Tibial artery (tissue), 4 donors: ENCODE results near the gene NF1.
A peak's percentile ranks its signal among the peaks of the same experiment; 100 is the strongest.
"Not testable (repeated sequence)": the region's sequence is repeated elsewhere in the genome, so short reads cannot be mapped to it uniquely, and the experiment has no call there.

Experiments
- DNase-seq, 2 donors: peaks; one replicate each; pipeline ENCODE4 v3.0.0-alpha.2; 2019
- H3K27ac ChIP-seq, 2 donors: fragments of 200-600 bp; sonication (generic) in 1 of 2; 1 replicate in 1 of 2; 2 replicates in 1 of 2; pipeline ENCODE4 v1.5.1; 2018 to 2019; ENCODE audit warnings: mild to moderate bottlenecking in 1 of 2
- H3K27me3 ChIP-seq, 2 donors: fragments of 200-600 bp; sonication (generic) in 1 of 2; one replicate each; pipeline versions ENCODE4 v1.5.1 to v1.6.0; 2016 to 2019
- H3K36me3 ChIP-seq, 3 donors: fragments of 200-600 bp; sonication (generic) in 2 of 3; one replicate each; pipeline ENCODE4 v1.5.1; 2016 to 2019; ENCODE audit warnings: mild to moderate bottlenecking in 2 of 3
- H3K4me1 ChIP-seq, 4 donors: fragments of 200-600 bp; sonication (generic) in 2 of 4; 1 replicate in 3 of 4; 2 replicates in 1 of 4; pipeline ENCODE4 v1.5.1; 2016 to 2019
- H3K4me3 ChIP-seq, 2 donors: fragments of 200-600 bp; sonication (generic) in 1 of 2; 1 replicate in 1 of 2; 2 replicates in 1 of 2; pipeline ENCODE4 v1.5.1; 2018 to 2019; ENCODE audit warnings: mild to moderate bottlenecking in 2 of 2
- H3K9me3 ChIP-seq, 3 donors: fragments of 200-600 bp; sonication (generic) in 1 of 3; one replicate each; pipeline ENCODE4 v1.5.1; 2016 to 2019
- intact Hi-C: fragments of 100-400 bp; cut with DNase I; formaldehyde crosslinking; loops from one replicate; pipeline ENCODE4 v1.15.0; 2023; ENCODE audit warnings: low total_unique reads
- TF ChIP-seq, protein P1 (sequence below), 2 experiments: fragments of 200-600 bp in 1 of 2; fragments of 450-650 bp in 1 of 2; IDR thresholded peaks; one replicate each; pipeline ENCODE4 v1.5.1; 2017 to 2019; ENCODE audit warnings: antibody characterized with exemption in 2 of 2, mild to moderate bottlenecking in 1 of 2, moderate library complexity in 1 of 2

Gene NF1

DNA sequence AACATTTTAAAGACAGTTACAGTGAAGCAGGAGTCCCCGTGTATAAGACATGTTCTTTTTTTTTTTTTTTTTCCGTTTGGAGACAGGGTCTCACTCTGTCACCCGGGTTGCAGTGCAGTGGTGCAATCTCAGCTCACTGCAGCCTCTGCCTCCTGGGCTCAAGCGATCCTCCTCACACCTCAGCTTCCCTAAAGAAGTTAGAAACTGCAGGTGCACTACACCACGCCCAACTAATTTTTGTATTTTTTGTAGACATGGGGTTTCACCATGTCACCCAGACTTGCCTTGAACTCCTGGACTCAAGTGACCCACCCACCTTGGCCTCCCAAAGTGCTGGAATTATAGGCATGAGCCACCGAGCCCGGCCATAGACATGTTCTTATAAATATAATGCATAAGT lies 216.1 kb downstream of the NF1 start:
- TF ChIP-seq, protein P1, sequence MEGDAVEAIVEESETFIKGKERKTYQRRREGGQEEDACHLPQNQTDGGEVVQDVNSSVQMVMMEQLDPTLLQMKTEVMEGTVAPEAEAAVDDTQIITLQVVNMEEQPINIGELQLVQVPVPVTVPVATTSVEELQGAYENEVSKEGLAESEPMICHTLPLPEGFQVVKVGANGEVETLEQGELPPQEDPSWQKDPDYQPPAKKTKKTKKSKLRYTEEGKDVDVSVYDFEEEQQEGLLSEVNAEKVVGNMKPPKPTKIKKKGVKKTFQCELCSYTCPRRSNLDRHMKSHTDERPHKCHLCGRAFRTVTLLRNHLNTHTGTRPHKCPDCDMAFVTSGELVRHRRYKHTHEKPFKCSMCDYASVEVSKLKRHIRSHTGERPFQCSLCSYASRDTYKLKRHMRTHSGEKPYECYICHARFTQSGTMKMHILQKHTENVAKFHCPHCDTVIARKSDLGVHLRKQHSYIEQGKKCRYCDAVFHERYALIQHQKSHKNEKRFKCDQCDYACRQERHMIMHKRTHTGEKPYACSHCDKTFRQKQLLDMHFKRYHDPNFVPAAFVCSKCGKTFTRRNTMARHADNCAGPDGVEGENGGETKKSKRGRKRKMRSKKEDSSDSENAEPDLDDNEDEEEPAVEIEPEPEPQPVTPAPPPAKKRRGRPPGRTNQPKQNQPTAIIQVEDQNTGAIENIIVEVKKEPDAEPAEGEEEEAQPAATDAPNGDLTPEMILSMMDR (IDR thresholded peaks at IDR 0.05): no peak
- H3K4me3 ChIP-seq: no peak overlapping the region
- no peak for DNase-seq
- H3K27me3 ChIP-seq: no peaks in the 10 kb centered on the region
- intact Hi-C loops: no loop called here
- no peak overlapping the region for H3K27ac ChIP-seq
- no peaks in the 10 kb centered on the region for H3K9me3 ChIP-seq
- H3K4me1 ChIP-seq: no peaks in the 10 kb centered on the region
- H3K36me3 ChIP-seq: peaks cover 0 to 6% (median 0%) of the 10 kb centered on the region in 3 donors

DNA sequence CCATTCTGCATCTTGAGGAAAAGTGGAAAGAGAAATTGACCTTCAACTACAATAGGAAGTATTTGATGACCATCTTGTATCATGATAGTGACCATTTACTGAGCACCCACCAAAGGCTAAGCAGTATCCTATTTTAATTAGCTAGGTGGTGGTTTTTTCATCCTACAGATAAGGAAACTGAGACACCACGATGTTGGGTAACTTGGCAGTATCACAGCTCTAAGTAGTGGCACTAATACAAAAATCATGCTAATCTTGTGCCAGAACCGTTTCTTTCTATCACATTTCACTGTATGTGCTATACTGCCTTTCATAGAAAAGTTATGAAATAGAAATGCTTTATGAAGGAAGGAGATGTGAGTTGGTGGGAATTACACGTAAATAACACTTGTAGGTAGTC lies 216.7 kb downstream of the NF1 start:
- H3K4me1 ChIP-seq: no peaks in the 10 kb centered on the region
- H3K27ac ChIP-seq: no peak overlapping the region
- H3K36me3 ChIP-seq: peaks cover 0 to 6% (median 0%) of the 10 kb centered on the region in 3 donors
- no peaks in the 10 kb centered on the region for H3K9me3 ChIP-seq
- intact Hi-C loops: no loop called here
- peak overlapping the region in 1 of 2 donors; percentile 1 for H3K4me3 ChIP-seq
- TF ChIP-seq, protein P1 (IDR thresholded peaks at IDR 0.05): no peak
- H3K27me3 ChIP-seq: no peaks in the 10 kb centered on the region
- no peak for DNase-seq

DNA sequence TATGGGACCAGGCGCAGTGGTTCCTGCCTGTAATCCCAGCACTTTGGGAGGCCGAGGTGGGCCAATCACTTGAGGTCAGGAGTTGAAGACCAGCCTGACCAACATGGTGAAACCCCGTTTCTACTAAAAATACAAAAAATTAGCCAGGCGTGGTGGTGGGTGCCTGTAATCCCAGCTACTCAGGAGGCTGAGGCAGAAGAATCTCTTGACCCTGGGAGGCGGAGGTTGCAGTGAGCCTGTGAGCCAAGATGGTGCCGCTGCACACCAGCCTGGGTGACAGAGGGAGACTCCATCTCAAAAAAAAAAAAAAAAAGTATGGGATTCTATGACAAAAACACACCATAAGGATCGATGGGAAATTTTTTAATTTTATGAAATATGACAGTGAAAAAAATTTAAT lies 217.4 kb downstream of the NF1 start:
- H3K36me3 ChIP-seq, intact Hi-C loops, H3K27me3 ChIP-seq, H3K4me1 ChIP-seq, H3K27ac ChIP-seq, H3K9me3 ChIP-seq, DNase-seq: not testable (repeated sequence)
- H3K4me3 ChIP-seq: peak overlapping the region in 1 of 2 donors; percentile 1

DNA sequence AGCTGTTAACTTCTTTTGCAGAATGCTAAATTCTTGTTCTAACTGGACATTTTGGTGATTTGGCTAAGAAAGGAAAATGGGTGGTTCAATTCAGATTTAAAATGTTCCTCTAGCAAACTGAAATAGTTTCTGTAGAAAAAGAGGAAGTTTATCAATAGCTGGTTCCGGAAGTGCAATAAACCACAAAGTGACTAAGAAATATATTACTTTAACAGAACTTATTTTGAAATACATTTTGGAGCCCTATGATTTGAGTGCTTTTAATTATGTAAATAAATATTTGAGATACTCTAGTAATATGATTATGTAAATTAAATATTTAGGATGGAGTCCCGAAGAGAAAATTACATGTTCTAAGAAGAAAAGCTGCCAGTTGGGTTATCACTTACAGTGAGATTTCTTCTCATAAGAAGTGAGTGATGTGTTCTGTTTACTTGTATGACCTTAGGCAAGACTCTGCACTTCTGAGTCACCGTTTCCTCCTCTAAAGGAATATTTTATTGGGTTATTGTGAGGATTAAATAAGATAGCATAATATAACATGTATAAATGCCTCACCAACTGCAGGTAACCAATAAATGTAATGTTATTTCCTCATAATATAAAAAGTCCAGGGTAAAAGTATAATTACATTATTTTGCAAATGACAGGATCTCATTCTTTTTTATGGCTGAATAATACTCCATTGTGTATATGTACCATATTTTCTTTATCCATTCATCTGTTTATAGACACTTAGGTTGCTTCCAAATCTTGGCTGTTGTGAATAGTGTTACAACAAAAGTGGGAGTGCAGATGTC lies 219.4 kb downstream of the NF1 start, which contains the start of gene EVI2B:
Gene EVI2B (minus strand): TSS at position 73 of the 800 bp plus-strand sequence. CDS start 8,445 bp downstream, outside the sequence.
- no peak for DNase-seq
- Histone ChIP-seq H3K27ac (no peak within 1 kb of the TSS), H3K36me3 (no peaks in the 10 kb centered on the region), H3K27me3 (no peaks in the 10 kb centered on the region), H3K4me1 (no peaks in the 10 kb centered on the region), H3K4me3 (peak within 1 kb of the TSS; percentile 10 to 29), H3K9me3 (no peaks in the 10 kb centered on the region)
- TF ChIP-seq, protein P1 (IDR thresholded peaks at IDR 0.05): no peak
- intact Hi-C loops: no loop called here

DNA sequence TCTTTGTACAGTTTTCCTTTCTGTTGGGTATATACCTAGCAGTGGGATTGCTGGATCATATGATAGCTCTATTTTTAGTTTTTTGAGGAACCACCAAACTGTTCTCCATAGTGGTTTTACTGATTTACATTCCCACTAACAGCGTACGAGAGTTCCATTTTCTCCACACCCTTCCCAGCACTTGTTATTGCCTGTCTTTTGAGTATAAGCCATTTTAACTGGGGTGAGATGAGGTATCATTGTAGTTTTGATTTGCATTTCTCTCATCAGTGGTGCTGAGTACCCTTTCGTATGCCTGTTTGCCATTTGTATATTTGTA lies 220.0 kb downstream of the NF1 start:
- intact Hi-C loops: no loop called here

DNA sequence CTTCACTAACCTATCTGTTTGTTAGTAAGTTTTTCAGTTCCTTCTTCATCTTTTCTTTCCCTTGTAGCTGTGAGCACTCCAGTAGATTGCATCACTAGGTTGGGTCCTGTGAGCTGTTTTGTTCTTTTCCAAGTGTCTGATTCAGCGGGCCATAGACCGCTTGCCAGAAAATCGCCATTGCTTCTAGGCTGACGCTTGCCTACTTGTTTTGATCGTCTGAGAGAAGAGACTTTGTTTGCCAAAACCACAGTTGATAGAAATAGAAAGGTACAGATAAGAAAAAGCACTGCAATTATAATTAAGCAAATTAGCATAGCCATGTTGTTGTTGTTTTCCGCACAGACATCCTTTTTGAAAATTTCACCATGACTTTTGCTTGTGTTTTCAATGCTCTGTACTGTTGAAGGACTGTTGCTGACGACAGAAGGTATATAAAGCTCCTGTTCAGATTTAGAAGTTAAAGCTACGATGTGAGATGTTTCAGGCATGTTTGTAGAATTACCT lies 223.6 kb downstream of the NF1 start:
- TF ChIP-seq, protein P1 (IDR thresholded peaks at IDR 0.05): no peak
- Histone ChIP-seq H3K27ac (peak overlapping the region; percentile 17 to 31), H3K27me3 (no peaks in the 10 kb centered on the region), H3K4me3 (no peak overlapping the region), H3K36me3 (no peaks in the 10 kb centered on the region), H3K4me1 (no peaks in the 10 kb centered on the region), H3K9me3 (no peaks in the 10 kb centered on the region)
- DNase-seq: peak; percentile 77 to 79
- intact Hi-C loops: no loop called here

More for the DNA sequence above, 220.0 kb downstream of the NF1 start:
- Histone ChIP-seq H3K4me1 (no peaks in the 10 kb centered on the region), H3K36me3 (no peaks in the 10 kb centered on the region), H3K4me3 (no peak overlapping the region), H3K27me3 (no peaks in the 10 kb centered on the region), H3K9me3 (no peaks in the 10 kb centered on the region), H3K27ac (no peak overlapping the region)
- DNase-seq: no peak
- TF ChIP-seq, protein P1 (IDR thresholded peaks at IDR 0.05): no peak
